ENCODE results near the gene C9orf152.

DNA sequence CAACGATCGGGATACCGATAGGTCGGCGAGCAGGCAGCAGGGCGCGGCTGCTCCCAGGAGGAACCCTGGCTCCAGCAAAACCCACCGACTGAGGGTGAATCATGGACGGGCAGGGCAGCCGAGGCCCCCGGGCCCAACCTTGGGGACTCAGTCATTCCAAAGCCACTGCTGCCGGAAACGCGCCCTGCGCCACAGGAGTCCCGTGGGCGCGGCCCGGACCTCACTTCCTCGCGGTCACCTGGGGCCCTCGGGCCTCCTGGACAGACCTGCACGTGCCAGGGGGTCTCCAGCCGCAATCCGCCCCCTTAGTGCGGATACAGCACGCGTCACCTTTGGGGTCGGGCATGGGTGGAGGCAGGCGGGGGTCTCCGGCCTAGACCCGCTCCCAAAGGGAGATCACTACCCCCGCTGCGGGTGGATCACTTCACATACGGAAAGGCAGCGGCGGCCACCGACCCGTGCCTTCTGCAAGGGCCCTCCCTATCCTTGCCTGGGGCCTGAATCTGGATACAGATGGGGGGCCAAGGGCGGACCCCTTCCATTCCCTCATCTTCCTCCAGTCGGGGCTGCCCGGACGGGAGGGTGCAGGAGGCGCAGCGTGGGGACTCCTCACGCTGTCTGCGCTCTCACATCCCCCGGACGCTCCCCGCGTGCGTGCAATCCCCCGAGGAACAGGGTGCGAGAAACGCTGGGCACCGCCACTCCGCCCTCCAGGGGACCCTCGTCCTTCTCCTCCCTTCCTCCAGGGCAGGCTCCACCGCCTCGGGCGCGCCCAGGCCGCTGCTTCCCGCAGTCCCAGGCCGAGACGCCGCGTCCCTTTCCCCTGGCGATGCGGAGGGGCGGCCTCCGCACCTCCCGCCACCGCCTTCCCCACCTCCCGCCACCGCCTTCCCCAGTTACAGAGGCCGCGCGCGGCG lies 47.8 kb upstream of the C9orf152 start:
- TF ChIP-seq, protein P1, sequence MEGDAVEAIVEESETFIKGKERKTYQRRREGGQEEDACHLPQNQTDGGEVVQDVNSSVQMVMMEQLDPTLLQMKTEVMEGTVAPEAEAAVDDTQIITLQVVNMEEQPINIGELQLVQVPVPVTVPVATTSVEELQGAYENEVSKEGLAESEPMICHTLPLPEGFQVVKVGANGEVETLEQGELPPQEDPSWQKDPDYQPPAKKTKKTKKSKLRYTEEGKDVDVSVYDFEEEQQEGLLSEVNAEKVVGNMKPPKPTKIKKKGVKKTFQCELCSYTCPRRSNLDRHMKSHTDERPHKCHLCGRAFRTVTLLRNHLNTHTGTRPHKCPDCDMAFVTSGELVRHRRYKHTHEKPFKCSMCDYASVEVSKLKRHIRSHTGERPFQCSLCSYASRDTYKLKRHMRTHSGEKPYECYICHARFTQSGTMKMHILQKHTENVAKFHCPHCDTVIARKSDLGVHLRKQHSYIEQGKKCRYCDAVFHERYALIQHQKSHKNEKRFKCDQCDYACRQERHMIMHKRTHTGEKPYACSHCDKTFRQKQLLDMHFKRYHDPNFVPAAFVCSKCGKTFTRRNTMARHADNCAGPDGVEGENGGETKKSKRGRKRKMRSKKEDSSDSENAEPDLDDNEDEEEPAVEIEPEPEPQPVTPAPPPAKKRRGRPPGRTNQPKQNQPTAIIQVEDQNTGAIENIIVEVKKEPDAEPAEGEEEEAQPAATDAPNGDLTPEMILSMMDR (optimal IDR thresholded peaks at IDR 0.05 in 1 of 3, IDR thresholded peaks at IDR 0.05 in 1 of 3, conservative IDR thresholded peaks at IDR 0.05 in 1 of 3; ENCODE audit: extremely low read depth in 1 of 3, insufficient read depth in 2 of 3, low read length in 3 of 3): no peak
- TF ChIP-seq EZH2 (IDR thresholded peaks at IDR 0.05; ENCODE audit: low read length): no peak

All from keratinocyte (primary cell).